DMS53 (cell line): ENCODE results near the gene ARHGAP6.
"Not testable (repeated sequence)": the region's sequence is repeated elsewhere in the genome, so short reads cannot be mapped to it uniquely, and the experiment has no call there.

Experiments used
- DNase-seq: peaks from one replicate; lab custom pipeline; 2025; lab: John Stamatoyannopoulos, UW

ARHGAP6 gene

GRCh38 chrX:11241720-11242119, 424.0 kb downstream of the ARHGAP6 start:
- no peak for DNase-seq

- peak; percentile 62 for DNase-seq
Measured at GRCh38 chrX:11239230-11239629, 426.5 kb downstream of the ARHGAP6 start.

GRCh38 chrX:11235377-11235776, 430.3 kb downstream of the ARHGAP6 start:
- not testable (repeated sequence) for DNase-seq

GRCh38 chrX:11215191-11215921, 450.4 kb downstream of the ARHGAP6 start:
- DNase-seq = no peak

DNA sequence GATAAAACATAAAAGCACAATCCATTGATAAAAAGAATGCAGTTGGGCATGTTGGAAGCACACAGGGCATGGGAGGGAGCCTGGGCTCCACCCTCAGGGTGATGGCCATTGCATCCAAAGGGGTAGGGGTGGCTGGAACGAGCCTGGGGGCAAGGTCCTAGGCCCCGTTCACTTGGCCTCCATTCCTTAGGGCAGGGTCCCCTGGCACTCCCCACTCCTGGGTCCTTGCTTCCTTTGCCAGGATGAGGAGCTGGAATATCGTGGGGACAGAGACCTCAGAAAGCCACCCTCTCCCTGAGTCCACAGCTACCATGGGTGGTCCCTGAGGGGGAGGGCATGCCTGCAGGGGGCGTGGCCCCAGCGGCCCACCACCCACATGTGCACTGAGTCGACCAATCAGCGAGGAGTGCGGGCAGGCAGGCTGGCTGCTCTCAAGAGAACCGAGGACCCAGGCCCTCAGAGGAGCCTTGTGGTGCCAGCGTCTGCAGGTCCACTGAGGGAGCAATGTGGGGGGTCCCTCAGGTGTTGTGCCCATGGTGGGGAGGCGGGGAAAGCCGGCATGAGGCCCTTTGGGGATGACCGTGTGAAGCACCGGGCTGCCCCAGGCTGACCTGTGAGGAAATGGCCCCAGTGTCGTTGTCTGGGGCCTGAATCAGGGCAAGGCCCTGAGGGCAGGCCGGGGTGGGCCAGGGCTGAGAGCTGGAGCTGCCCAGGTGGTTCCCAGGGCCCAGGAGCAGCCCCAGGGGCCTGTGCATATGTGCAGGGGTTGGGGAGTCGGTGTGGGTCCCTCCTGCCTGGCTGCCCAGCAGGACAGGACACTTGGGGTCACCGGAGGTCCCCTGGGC, 451.2 kb downstream of the ARHGAP6 start:
- no peak for DNase-seq

- no peak for DNase-seq
Measured at GRCh38 chrX:11212741-11213140, 453.0 kb downstream of the ARHGAP6 start.

DNA sequence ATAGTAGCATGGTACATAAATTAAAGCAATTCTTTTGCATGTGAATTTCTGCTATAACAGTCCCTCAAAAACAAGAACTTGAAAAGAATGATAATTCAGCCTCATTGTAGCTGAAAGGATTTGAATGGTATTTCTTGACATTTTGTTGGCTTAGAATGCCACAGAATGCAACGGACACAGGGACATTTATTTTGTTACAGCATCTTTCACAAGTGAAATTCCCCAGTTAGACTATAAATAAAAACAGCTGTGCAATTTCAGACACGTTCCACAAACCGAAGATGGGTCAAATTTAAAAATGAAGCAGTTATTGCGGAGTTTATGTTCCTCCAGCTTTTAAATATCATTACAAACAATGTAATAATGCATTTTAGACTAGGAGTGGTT, 455.3 kb downstream of the ARHGAP6 start:
- DNase-seq = no peak

DNA sequence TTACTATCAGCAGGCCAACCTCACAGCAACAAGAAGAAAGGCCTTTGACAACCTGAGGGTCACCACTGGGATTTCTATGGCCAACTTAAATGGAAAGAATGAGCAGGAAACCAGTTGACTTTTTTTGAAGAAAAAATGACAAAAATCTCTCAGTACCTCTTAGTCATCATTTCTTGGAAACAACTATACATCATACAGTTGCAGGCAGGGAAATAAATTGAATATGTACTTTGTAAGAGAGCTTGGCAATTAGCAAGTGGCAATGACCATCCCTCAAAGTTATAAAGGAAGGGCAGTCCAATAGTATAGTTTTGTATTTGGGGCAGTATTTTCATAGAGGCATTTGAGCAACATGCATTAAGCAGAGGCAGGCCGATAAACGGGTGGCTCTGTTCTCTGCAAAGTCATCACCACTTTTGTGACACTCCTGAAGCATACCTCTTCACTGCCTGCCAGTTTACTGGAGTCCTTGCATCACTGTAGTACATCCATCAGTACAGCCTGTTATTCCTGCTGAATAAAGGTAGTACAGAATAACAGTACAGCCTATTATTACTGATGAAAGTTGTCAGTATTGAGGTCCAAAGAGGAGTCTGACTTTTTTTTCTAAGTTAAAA, 455.8 kb downstream of the ARHGAP6 start:
- no peak for DNase-seq

GRCh38 chrX:11206716-11207115, 459.0 kb downstream of the ARHGAP6 start:
- DNase-seq = no peak

DNA sequence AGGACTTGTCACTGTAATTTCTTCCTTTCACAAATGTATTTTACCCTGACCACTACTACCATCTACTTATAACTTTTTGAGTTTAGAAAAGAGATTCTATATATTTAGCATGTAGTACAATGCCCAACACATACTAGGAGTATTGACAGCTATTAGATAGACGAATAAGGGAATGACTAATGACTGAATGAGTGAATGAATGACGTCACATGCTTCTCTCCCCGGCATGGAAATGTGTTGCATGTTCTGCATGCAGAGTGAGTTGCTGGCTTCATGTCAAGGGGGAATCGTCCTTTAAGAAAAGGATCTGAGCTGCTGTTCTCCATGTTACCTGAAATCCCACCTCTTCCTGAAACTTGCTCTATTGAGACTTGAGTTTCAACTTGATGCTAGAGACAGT, 459.9 kb downstream of the ARHGAP6 start:
- no peak for DNase-seq

DNA sequence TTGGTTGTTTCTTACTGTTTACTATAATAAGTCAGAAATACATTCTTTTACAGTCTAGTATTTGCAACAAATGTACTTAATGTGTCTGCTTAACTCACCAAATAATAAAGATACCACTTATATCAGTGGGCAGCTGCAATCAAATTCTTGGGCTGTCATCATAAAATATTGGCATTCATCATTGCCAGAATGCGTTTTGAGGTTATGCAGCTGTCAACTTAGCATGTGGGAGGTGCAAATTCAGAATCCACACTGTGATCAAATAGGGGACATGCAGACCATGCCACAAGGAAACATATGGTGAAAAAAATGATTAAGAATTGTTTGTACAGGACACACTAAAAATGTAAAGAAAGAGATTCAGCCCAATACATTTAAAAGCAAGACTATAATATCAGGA, 468.0 kb downstream of the ARHGAP6 start:
- DNase-seq = no peak

GRCh38 chrX:11196476-11196875, 469.2 kb downstream of the ARHGAP6 start:
- DNase-seq = no peak

DNA sequence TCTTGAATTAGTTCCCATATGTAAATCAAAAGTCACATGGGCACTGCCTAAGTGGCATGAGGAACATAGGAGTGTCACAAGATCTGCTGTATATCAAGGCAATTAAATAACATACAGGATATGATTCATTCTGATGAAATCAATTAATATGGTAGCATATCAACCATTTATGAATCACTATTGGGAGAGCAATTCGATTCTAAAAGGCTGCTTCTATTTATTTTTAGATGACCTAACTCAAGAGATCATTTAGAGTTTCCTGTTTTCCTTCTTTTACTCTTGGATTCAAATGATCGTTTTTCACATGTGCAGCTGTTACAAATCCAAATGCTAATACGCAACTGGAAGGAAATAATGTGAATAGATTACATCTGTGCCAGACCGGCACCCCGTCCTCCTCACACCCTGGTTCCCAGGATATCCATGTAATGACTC, 472.7 kb downstream of the ARHGAP6 start:
- peak; percentile 32 for DNase-seq

GRCh38 chrX:11190745-11191510, 474.8 kb downstream of the ARHGAP6 start:
- DNase-seq = peak; percentile 84

- DNase-seq = no peak
Measured at GRCh38 chrX:11189097-11189496, 476.6 kb downstream of the ARHGAP6 start.

- no peak for DNase-seq
Measured at GRCh38 chrX:11188664-11189063, 477.1 kb downstream of the ARHGAP6 start.

- DNase-seq = no peak
Measured at GRCh38 chrX:11187001-11187400, 478.7 kb downstream of the ARHGAP6 start.

GRCh38 chrX:11185861-11186260, 479.9 kb downstream of the ARHGAP6 start:
- DNase-seq = peak; percentile 49

- DNase-seq = no peak
Measured at GRCh38 chrX:11180571-11180970, 485.1 kb downstream of the ARHGAP6 start.

DNA sequence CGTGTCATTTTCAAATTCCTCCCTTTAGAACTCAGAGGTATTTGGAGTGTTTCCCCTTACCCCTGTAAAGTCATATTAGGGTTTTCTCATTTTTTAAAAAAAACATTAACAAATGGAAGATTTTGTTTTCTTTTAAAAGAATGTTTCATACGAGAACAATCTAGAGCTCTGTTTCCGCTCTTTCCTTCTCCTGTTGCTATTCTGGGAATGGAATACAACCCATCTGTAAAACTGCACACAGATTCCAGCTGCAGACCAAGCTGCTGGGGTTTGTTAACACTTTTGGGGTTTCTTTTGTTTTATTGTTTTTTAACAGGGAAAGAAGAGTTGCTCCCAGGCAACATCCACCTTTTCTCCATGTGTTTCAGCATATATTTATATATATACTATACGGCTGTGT, 493.3 kb downstream of the ARHGAP6 start:
- no peak for DNase-seq

- DNase-seq = no peak
Measured at GRCh38 chrX:11171956-11172355, 493.8 kb downstream of the ARHGAP6 start.

- DNase-seq = no peak
Measured at GRCh38 chrX:11164433-11164832, 501.3 kb downstream of the ARHGAP6 start.
